Caco-2 (cell line): ENCODE results near the gene AKAP6. TPM values are rescaled to one million over a fixed set of nuclear protein-coding genes. Genes with fewer than 3 reads are reported as not detected.

Source experiments
- BruUV-seq: library from RNA; stranded (reverse); fragments of 400-500 nt; replicated peaks from 2 replicates; lab custom pipeline; 2021; lab: Mats Ljungman, UMichigan
- CTCF ChIA-PET: fragments of 300-600 bp; sonication (Branson Sonifier 250); formaldehyde crosslinking; loops from one replicate; lab custom pipeline; 2022; ENCODE audit warnings: antibody characterized with exemption; lab: Charles Lee
- POLR2A ChIA-PET: fragments of 300-600 bp; sonication (Branson Sonifier 250); formaldehyde crosslinking; loops from one replicate; lab custom pipeline; 2022; ENCODE audit warnings: antibody characterized with exemption; lab: Charles Lee
- DNase-seq, 2 experiments: peaks; one replicate each; pipeline versions ENCODE4 v3.0.0 to v3.0.0-alpha.2; 2020 to 2022
- H3K27me3 ChIP-seq: replicated peaks from 2 replicates; pipeline ENCODE4 v1.6.0; 2011; ENCODE audit warnings: low read length; ENCODE audit not compliant: control insufficient read depth, insufficient read depth
- H3K36me3 ChIP-seq: 2 replicates; pipeline ENCODE4 v1.5.1; 2011; ENCODE audit warnings: low read length; ENCODE audit not compliant: control insufficient read depth, insufficient read depth
- H3K4me1 ChIP-seq: fragments of 250-450 bp; sonication (Bioruptor Pico); 2 replicates; pipeline ENCODE4 v1.5.1; 2020; ENCODE audit warnings: mild to moderate bottlenecking
- H3K4me3 ChIP-seq: 2 replicates; pipeline ENCODE4 v1.5.1; 2011; ENCODE audit warnings: low read depth, mild to moderate bottlenecking, control low read depth, low read length
- H3K9me3 ChIP-seq: fragments of 250-450 bp; sonication (Bioruptor Pico); 2 replicates; pipeline ENCODE4 v1.5.1; 2020; ENCODE audit warnings: mild to moderate bottlenecking, moderate library complexity
- H3K27ac Mint-ChIP-seq: one replicate; pipeline ENCODE4 v1.8.0; 2022; ENCODE audit warnings: mixed read lengths; ENCODE audit not compliant: unreplicated experiment
- H3K27me3 Mint-ChIP-seq: one replicate; pipeline ENCODE4 v1.8.0; 2022; ENCODE audit warnings: mixed read lengths; ENCODE audit not compliant: insufficient read depth, unreplicated experiment
- H3K36me3 Mint-ChIP-seq: one replicate; pipeline ENCODE4 v1.8.0; 2022; ENCODE audit warnings: mild to moderate bottlenecking, mixed read lengths; ENCODE audit not compliant: insufficient read depth, unreplicated experiment
- H3K4me1 Mint-ChIP-seq: one replicate; pipeline ENCODE4 v1.8.0; 2022; ENCODE audit warnings: low read depth, mixed read lengths; ENCODE audit not compliant: unreplicated experiment
- H3K4me3 Mint-ChIP-seq: one replicate; pipeline ENCODE4 v1.8.0; 2022; ENCODE audit warnings: mild to moderate bottlenecking, moderate library complexity, mixed read lengths; ENCODE audit not compliant: unreplicated experiment
- H3K9me3 Mint-ChIP-seq: one replicate; pipeline ENCODE4 v1.8.0; 2022; ENCODE audit warnings: mixed read lengths; ENCODE audit not compliant: unreplicated experiment
- CTCF ChIP-seq, 2 experiments: fragments of 200-600 bp in 1 of 2; IDR thresholded peaks; 1 replicate in 1 of 2; 2 replicates in 1 of 2; pipeline versions ENCODE4 v1.5.1 to v1.8.0; 2011 to 2022; ENCODE audit warnings: antibody characterized with exemption in 1 of 2, control low read depth in 1 of 2, inconsistent platforms in 1 of 2, low read depth in 1 of 2, low read length in 1 of 2, mild to moderate bottlenecking in 1 of 2, moderate library complexity in 1 of 2; ENCODE audit not compliant: insufficient read depth in 1 of 2, severe bottlenecking in 1 of 2, unreplicated experiment in 1 of 2
- intact Hi-C: fragments of 100-400 bp; cut with micrococcal nuclease; formaldehyde crosslinking; loops from one replicate; pipeline ENCODE4 v1.10.0; 2022; ENCODE audit not compliant: unreplicated experiment
- total RNA-seq: library from RNA; stranded (reverse); gene quantifications from 2 replicates; pipeline ENCODE4 v1.2.3, GENCODE V29; 2022

AKAP6 gene
- total RNA-seq, 1 experiment from 2014 or later = 3.0 TPM

- no peaks in the 10 kb centered on the region for H3K27me3 Mint-ChIP-seq
- no peak overlapping the region for H3K4me3 Mint-ChIP-seq
- H3K27ac Mint-ChIP-seq = no peak overlapping the region
- DNase-seq = no peak
- Histone ChIP-seq H3K36me3 (no peaks in the 10 kb centered on the region), H3K27me3 (no peaks in the 10 kb centered on the region), H3K4me1 (no peaks in the 10 kb centered on the region), H3K9me3 (no peaks in the 10 kb centered on the region), H3K4me3 (no peak overlapping the region)
- ChIA-PET CTCF (no interaction called here), POLR2A (no interaction called here)
- H3K4me1 Mint-ChIP-seq = peaks cover 7% of the 10 kb centered on the region
- H3K36me3 Mint-ChIP-seq = no peaks in the 10 kb centered on the region
- no peak for TF ChIP-seq CTCF (IDR thresholded peaks at IDR 0.05; ENCODE audit: insufficient read depth in 1 of 2, low read depth in 1 of 2, low read length in 1 of 2, severe bottlenecking in 1 of 2, unreplicated experiment in 1 of 2)
- intact Hi-C loops = no loop called here
- H3K9me3 Mint-ChIP-seq = peaks cover 1% of the 10 kb centered on the region
- no TSS peak for BruUV-seq
These were observed 196.5 kb downstream of the AKAP6 start for GRCh38 chr14:32525591-32525990.

GRCh38 chr14:32530800-32531199 lies 201.7 kb downstream of the AKAP6 start:
- H3K9me3 Mint-ChIP-seq = no peaks in the 10 kb centered on the region

GRCh38 chr14:32531942-32532515 lies 202.9 kb downstream of the AKAP6 start:
- H3K4me1 ChIP-seq = no peaks in the 10 kb centered on the region
- intact Hi-C loops = no loop called here
- ChIA-PET CTCF (no interaction called here), POLR2A (no interaction called here)
- no peak for TF ChIP-seq CTCF (IDR thresholded peaks at IDR 0.05; ENCODE audit: insufficient read depth in 1 of 2, low read depth in 1 of 2, low read length in 1 of 2, severe bottlenecking in 1 of 2, unreplicated experiment in 1 of 2)
- Mint-ChIP-seq H3K4me1 (no peaks in the 10 kb centered on the region), H3K4me3 (no peak overlapping the region), H3K27ac (no peak overlapping the region), H3K27me3 (no peaks in the 10 kb centered on the region), H3K9me3 (no peaks in the 10 kb centered on the region), H3K36me3 (no peaks in the 10 kb centered on the region)
- no peaks in the 10 kb centered on the region for H3K27me3 ChIP-seq
- no peaks in the 10 kb centered on the region for H3K9me3 ChIP-seq
- no peak overlapping the region for H3K4me3 ChIP-seq
- no peak for DNase-seq
- no peaks in the 10 kb centered on the region for H3K36me3 ChIP-seq
- no TSS peak for BruUV-seq

More at GRCh38 chr14:32530800-32531199, 201.7 kb downstream of the AKAP6 start:
- POLR2A ChIA-PET = no interaction called here
- intact Hi-C loops = no loop called here
- H3K36me3 ChIP-seq = no peaks in the 10 kb centered on the region
- CTCF ChIA-PET = no interaction called here
- TF ChIP-seq CTCF (IDR thresholded peaks at IDR 0.05; ENCODE audit: insufficient read depth in 1 of 2, low read depth in 1 of 2, low read length in 1 of 2, severe bottlenecking in 1 of 2, unreplicated experiment in 1 of 2) = no peak
- no peaks in the 10 kb centered on the region for H3K27me3 ChIP-seq
- H3K4me3 ChIP-seq = no peak overlapping the region
- H3K27ac Mint-ChIP-seq = no peak overlapping the region
- H3K27me3 Mint-ChIP-seq = no peaks in the 10 kb centered on the region
- no peaks in the 10 kb centered on the region for H3K4me1 ChIP-seq
- no peaks in the 10 kb centered on the region for H3K9me3 ChIP-seq
- H3K4me3 Mint-ChIP-seq = no peak overlapping the region
- DNase-seq = no peak
- H3K4me1 Mint-ChIP-seq = no peaks in the 10 kb centered on the region
- H3K36me3 Mint-ChIP-seq = no peaks in the 10 kb centered on the region
- BruUV-seq = no TSS peak
